GM12878 (cell line): ENCODE measurements around the gene GATAD2B. TPM values are rescaled to one million over a fixed set of nuclear protein-coding genes. Genes with fewer than 3 reads are reported as not detected.

ENCODE experiments used
- ATAC-seq: fragments of 200-7000 bp; cut with Tn5 transposase; 3 replicates; pipeline ENCODE4 v1.9.1; 2020; ENCODE audit warnings: mild to moderate bottlenecking, moderate library complexity
- BruUV-seq: library from RNA; stranded (reverse); fragments of 400-500 nt; replicated peaks from 2 replicates; lab custom pipeline; 2021; lab: Mats Ljungman, UMichigan
- CTCF ChIA-PET: fragments of 300-600 bp; sonication (Branson Sonifier 250); formaldehyde crosslinking; extraction: SDS; loops from one replicate; lab custom pipeline; 2021; ENCODE audit warnings: inconsistent platforms; lab: Yijun Ruan, JAX
- POLR2A ChIA-PET: fragments of 350-600 bp; formaldehyde crosslinking; extraction: SDS; loops from one replicate; lab custom pipeline; 2021; ENCODE audit warnings: inconsistent platforms; lab: Charles Lee
- RAD21 ChIA-PET: fragments of 300-600 bp; sonication (Branson Sonifier 250); formaldehyde crosslinking; loops from one replicate; lab custom pipeline; 2023; ENCODE audit warnings: antibody characterized with exemption; ENCODE audit not compliant: unreplicated experiment; lab: Charles Lee
- SMC1A ChIA-PET: fragments of 300-600 bp; sonication (Branson Sonifier 250); formaldehyde crosslinking; loops from one replicate; lab custom pipeline; 2023; ENCODE audit not compliant: unreplicated experiment, uncharacterized antibody; lab: Charles Lee
- DNase-seq: peaks from one replicate; pipeline ENCODE4 v3.0.0-alpha.2; 2011; ENCODE audit warnings: low read depth, low spot score
- FAIRE-seq: peaks from 3 replicates; lab custom pipeline; 2011; peaks lifted over from hg19 to GRCh38; lab: Jason Lieb, UNC
- H2AFZ ChIP-seq: 2 replicates; pipeline ENCODE4 v1.6.0; 2011; ENCODE audit warnings: low read depth, low read length, control low read depth; ENCODE audit not compliant: control insufficient read depth
- H3K27ac ChIP-seq: 2 replicates; pipeline ENCODE4 v1.5.1; 2011; ENCODE audit warnings: control low read depth; ENCODE audit not compliant: control insufficient read depth, insufficient read depth
- H3K27me3 ChIP-seq, 2 experiments: replicated peaks in 1 of 2; 2 replicates each; pipeline versions ENCODE4 v1.6.0 to v1.6.1; 2011; ENCODE audit warnings: low read length in 1 of 2; ENCODE audit not compliant: control insufficient read depth in 2 of 2, insufficient read depth in 2 of 2
- H3K36me3 ChIP-seq, 2 experiments: 2 replicates each; pipeline ENCODE4 v1.5.1; 2011; ENCODE audit warnings: low read length in 1 of 2; ENCODE audit not compliant: control insufficient read depth in 2 of 2, insufficient read depth in 2 of 2
- H3K4me1 ChIP-seq: 2 replicates; pipeline ENCODE4 v1.6.1; 2011; ENCODE audit warnings: mild to moderate bottlenecking, low read length, moderate library complexity, mixed read lengths; ENCODE audit not compliant: control insufficient read depth, insufficient read depth
- H3K4me2 ChIP-seq: 2 replicates; pipeline ENCODE4 v1.6.0; 2011; ENCODE audit warnings: control low read depth; ENCODE audit not compliant: control insufficient read depth, insufficient read depth
- H3K4me3 ChIP-seq: fragments of 200-600 bp; sonication (generic); 2 replicates; pipeline ENCODE4 v1.5.1; 2016
- H3K79me2 ChIP-seq: 2 replicates; pipeline ENCODE4 v1.6.0; 2011; ENCODE audit warnings: low read length; ENCODE audit not compliant: control insufficient read depth, insufficient read depth
- H3K9ac ChIP-seq: 2 replicates; pipeline ENCODE4 v1.8.0; 2011; ENCODE audit warnings: low read length, control low read depth, mixed read lengths; ENCODE audit not compliant: control insufficient read depth, insufficient read depth
- H3K9me3 ChIP-seq: replicated peaks from 3 replicates; pipeline ENCODE4 v1.5.1; 2011; ENCODE audit warnings: mild to moderate bottlenecking, low read length; ENCODE audit not compliant: control insufficient read depth, insufficient read depth
- H4K20me1 ChIP-seq: 2 replicates; pipeline ENCODE4 v1.6.0; 2011; ENCODE audit not compliant: control insufficient read depth, insufficient read depth
- CREM ChIP-seq: IDR thresholded peaks from 2 replicates; pipeline ENCODE4 v1.6.1; 2014; ENCODE audit warnings: antibody characterized with exemption, low read depth
- EP300 ChIP-seq, 2 experiments: fragments of 150-350 bp in 1 of 2; IDR thresholded peaks; 2 replicates each; pipeline ENCODE4 v1.6.1; 2011 to 2012; ENCODE audit warnings: low read depth in 2 of 2, low read length in 2 of 2, borderline replicate concordance in 1 of 2, improper control_type of control experiment in 1 of 2, inconsistent platforms in 1 of 2; ENCODE audit not compliant: control insufficient read depth in 1 of 2
- ESRRA ChIP-seq: IDR thresholded peaks from 2 replicates; pipeline ENCODE4 v1.6.1; 2012; ENCODE audit warnings: mild to moderate bottlenecking, low read length, improper control_type of control experiment
- MTA2 ChIP-seq: fragments of 450-650 bp; IDR thresholded peaks from 2 replicates; pipeline ENCODE4 v1.6.1; 2016; ENCODE audit warnings: low read depth, mild to moderate bottlenecking, moderate library complexity
- MTA3 ChIP-seq: IDR thresholded peaks from 2 replicates; pipeline ENCODE4 v1.6.1; 2012; ENCODE audit warnings: low read length, inconsistent platforms, borderline replicate concordance
- PAX5 ChIP-seq: IDR thresholded peaks from 2 replicates; pipeline ENCODE4 v1.6.1; 2011; ENCODE audit warnings: low read depth, low read length, borderline replicate concordance
- RBBP5 ChIP-seq: fragments of 200-600 bp; sonication (generic); conservative IDR thresholded peaks from 2 replicates; pipeline ENCODE4 v1.6.1; 2016
- RELA ChIP-seq: fragments of 450-650 bp; IDR thresholded peaks from 2 replicates; pipeline ENCODE4 v1.8.0; 2014; ENCODE audit warnings: borderline replicate concordance; ENCODE audit not compliant: partially characterized antibody
- ZNF207 ChIP-seq: fragments of 450-650 bp; IDR thresholded peaks from 2 replicates; pipeline ENCODE4 v1.6.1; 2014; ENCODE audit warnings: antibody characterized with exemption, mild to moderate bottlenecking, borderline replicate concordance
- ZNF274 ChIP-seq: IDR thresholded peaks from one replicate; pipeline ENCODE4 v1.8.0; 2011; ENCODE audit not compliant: insufficient read length, insufficient read depth
- WGBS: methylation state at CpG from one replicate; pipeline ENCODE4 v1.1.6; 2016; ENCODE audit warnings: low lambda C conversion rate; ENCODE audit not compliant: insufficient replicate concordance, insufficient coverage; ENCODE audit errors: missing lambda C conversion rate; 5-methylcytosine and 5-hydroxymethylcytosine counted together
- in situ Hi-C: fragments of 300-500 bp; cut with MboI; formaldehyde crosslinking; loops from 9 replicates; pipeline ENCODE4 v1.14.3; 2018; ENCODE audit warnings: mixed read lengths
- intact Hi-C: fragments of 100-400 bp; cut with micrococcal nuclease; formaldehyde crosslinking; loops from one replicate; pipeline ENCODE4 v1.14.2; 2022; ENCODE audit not compliant: unreplicated experiment
- polyA plus RNA-seq, 11 experiments: library from polyadenylated mRNA; depleted of rRNA in 4 of 11; unstranded in 6 of 11; stranded (reverse) in 5 of 11; fragments of >200 nt; fragmentation: Nextera tagmentation in 4 of 11; fragmentation: Illumina TruSeq in 1 of 11; extraction: Ambion mirVana in 4 of 11; extraction: Trizol in 1 of 11; gene quantifications; 1 replicate in 1 of 11; 2 replicates in 10 of 11; pipeline versions ENCODE4 v1.2.1 to v1.2.3, GENCODE V29; 2011 to 2016; ENCODE audit warnings: inconsistent platforms in 2 of 11, missing spikeins in 2 of 11, low read depth in 1 of 11
- total RNA-seq, 4 experiments: library from RNA; depleted of rRNA in 3 of 4; stranded (reverse); fragments of >200 nt in 3 of 4; fragmentation: Illumina TruSeq in 1 of 4; extraction: Trizol in 1 of 4; gene quantifications; 2 replicates each; pipeline versions ENCODE4 v1.2.1 to v1.2.3, GENCODE V29; 2013 to 2021
- TF ChIP-seq, protein P1 (sequence below): IDR thresholded peaks from 2 replicates; pipeline ENCODE4 v1.6.1; 2012; ENCODE audit warnings: low read depth, low read length, improper control_type of control experiment
- TF ChIP-seq, protein P2 (sequence below): fragments of 450-650 bp; IDR thresholded peaks from 2 replicates; pipeline ENCODE4 v1.6.1; 2016; ENCODE audit warnings: mild to moderate bottlenecking
- TF ChIP-seq, protein P3 (sequence below): fragments of 450-650 bp; IDR thresholded peaks from 2 replicates; pipeline ENCODE4 v1.6.1; 2017; ENCODE audit warnings: borderline replicate concordance
- TF ChIP-seq, protein P4 (sequence below): IDR thresholded peaks from 2 replicates; pipeline ENCODE4 v1.6.1; 2012; ENCODE audit warnings: mild to moderate bottlenecking, low read depth, low read length

Gene GATAD2B
- total and polyA plus RNA-seq, 10 of the 15 experiments (the other 5 are each of a cell fraction or from before 2014, with no cell fraction given): 2.4 to 63.1 (median 8.7) TPM

DNA sequence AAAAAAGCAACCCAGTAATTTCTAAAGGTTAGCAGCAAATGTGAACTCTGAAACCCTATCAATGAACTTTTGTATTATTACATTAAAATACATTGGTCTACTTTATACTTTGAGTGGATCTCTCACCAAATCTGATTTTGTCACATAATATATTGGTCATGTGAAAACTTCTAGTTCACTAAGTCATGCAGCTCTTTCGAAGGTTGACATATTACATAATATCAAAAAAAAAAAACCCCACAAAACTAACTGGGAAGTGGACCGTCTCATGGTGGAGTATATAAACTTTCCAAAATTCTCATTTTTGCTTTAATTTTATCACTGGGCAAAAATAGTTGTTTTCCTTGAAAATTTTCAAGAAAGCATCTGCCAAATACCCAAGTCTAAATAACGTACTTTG is 50.4 kb downstream of the GATAD2B start:
- no peaks in the 10 kb centered on the region for H3K9me3 ChIP-seq
- FAIRE-seq: no peak
- peaks cover 50% of the 10 kb centered on the region for H3K79me2 ChIP-seq
- H3K36me3 ChIP-seq: peaks cover 3 to 4% of the 10 kb centered on the region in 2 experiments; a peak in 2 of 4 replicates
- H3K9ac ChIP-seq: no peak overlapping the region
- ChIA-PET RAD21 (no interaction called here), POLR2A (interaction anchor here (0.5 kb wide), 1 partner anchor 20 kb away, joined by 5 read pairs; no protein-coding TSS in a partner anchor), CTCF (no interaction called here), SMC1A (interaction anchor here (2.3 kb wide), 1 partner anchor 47 kb away, joined by 6 read pairs; no protein-coding TSS in a partner anchor)
- no peaks in the 10 kb centered on the region; the same call in 1 of the 2 replicates for H3K4me1 ChIP-seq
- BruUV-seq: no TSS peak
- no peak overlapping the region for H3K27ac ChIP-seq
- no peak overlapping the region for H3K4me2 ChIP-seq
- no peaks in the 10 kb centered on the region for H3K27me3 ChIP-seq
- no peak overlapping the region for H2AFZ ChIP-seq
- H4K20me1 ChIP-seq: no peaks in the 10 kb centered on the region; the same call in 1 of the 2 replicates
- intact Hi-C loops (no loop called here), in situ Hi-C loops (no loop called here)
- DNase-seq: no peak
- H3K4me3 ChIP-seq: no peak overlapping the region
- no peak for ATAC-seq
- WGBS: 90% methylated on average over 3 of the region's 3 CpGs
- TF ChIP-seq, protein P1, sequence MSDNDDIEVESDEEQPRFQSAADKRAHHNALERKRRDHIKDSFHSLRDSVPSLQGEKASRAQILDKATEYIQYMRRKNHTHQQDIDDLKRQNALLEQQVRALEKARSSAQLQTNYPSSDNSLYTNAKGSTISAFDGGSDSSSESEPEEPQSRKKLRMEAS: no peak
- TF ChIP-seq EP300 (IDR thresholded peaks at IDR 0.05; ENCODE audit: borderline replicate concordance in 1 of 2, control insufficient read depth in 1 of 2, low read depth in 2 of 2, low read length in 2 of 2): no peak
- TF ChIP-seq RELA: no peak
- TF ChIP-seq RBBP5: no peak
- TF ChIP-seq, protein P2, sequence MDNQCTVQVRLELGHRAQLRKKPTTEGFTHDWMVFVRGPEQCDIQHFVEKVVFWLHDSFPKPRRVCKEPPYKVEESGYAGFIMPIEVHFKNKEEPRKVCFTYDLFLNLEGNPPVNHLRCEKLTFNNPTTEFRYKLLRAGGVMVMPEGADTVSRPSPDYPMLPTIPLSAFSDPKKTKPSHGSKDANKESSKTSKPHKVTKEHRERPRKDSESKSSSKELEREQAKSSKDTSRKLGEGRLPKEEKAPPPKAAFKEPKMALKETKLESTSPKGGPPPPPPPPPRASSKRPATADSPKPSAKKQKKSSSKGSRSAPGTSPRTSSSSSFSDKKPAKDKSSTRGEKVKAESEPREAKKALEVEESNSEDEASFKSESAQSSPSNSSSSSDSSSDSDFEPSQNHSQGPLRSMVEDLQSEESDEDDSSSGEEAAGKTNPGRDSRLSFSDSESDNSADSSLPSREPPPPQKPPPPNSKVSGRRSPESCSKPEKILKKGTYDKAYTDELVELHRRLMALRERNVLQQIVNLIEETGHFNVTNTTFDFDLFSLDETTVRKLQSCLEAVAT: no peak
- TF ChIP-seq ZNF274: no peak
- TF ChIP-seq, protein P3, sequence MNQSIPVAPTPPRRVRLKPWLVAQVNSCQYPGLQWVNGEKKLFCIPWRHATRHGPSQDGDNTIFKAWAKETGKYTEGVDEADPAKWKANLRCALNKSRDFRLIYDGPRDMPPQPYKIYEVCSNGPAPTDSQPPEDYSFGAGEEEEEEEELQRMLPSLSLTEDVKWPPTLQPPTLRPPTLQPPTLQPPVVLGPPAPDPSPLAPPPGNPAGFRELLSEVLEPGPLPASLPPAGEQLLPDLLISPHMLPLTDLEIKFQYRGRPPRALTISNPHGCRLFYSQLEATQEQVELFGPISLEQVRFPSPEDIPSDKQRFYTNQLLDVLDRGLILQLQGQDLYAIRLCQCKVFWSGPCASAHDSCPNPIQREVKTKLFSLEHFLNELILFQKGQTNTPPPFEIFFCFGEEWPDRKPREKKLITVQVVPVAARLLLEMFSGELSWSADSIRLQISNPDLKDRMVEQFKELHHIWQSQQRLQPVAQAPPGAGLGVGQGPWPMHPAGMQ: no peak
- TF ChIP-seq, protein P4, sequence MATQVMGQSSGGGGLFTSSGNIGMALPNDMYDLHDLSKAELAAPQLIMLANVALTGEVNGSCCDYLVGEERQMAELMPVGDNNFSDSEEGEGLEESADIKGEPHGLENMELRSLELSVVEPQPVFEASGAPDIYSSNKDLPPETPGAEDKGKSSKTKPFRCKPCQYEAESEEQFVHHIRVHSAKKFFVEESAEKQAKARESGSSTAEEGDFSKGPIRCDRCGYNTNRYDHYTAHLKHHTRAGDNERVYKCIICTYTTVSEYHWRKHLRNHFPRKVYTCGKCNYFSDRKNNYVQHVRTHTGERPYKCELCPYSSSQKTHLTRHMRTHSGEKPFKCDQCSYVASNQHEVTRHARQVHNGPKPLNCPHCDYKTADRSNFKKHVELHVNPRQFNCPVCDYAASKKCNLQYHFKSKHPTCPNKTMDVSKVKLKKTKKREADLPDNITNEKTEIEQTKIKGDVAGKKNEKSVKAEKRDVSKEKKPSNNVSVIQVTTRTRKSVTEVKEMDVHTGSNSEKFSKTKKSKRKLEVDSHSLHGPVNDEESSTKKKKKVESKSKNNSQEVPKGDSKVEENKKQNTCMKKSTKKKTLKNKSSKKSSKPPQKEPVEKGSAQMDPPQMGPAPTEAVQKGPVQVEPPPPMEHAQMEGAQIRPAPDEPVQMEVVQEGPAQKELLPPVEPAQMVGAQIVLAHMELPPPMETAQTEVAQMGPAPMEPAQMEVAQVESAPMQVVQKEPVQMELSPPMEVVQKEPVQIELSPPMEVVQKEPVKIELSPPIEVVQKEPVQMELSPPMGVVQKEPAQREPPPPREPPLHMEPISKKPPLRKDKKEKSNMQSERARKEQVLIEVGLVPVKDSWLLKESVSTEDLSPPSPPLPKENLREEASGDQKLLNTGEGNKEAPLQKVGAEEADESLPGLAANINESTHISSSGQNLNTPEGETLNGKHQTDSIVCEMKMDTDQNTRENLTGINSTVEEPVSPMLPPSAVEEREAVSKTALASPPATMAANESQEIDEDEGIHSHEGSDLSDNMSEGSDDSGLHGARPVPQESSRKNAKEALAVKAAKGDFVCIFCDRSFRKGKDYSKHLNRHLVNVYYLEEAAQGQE: no peak
- TF ChIP-seq ESRRA: no peak
- TF ChIP-seq MTA2: no peak
- no peak for TF ChIP-seq CREM
- no peak for TF ChIP-seq PAX5
- no peak for TF ChIP-seq ZNF207
- TF ChIP-seq MTA3: no peak
